Kidney capillary endothelial cell (primary cell): ENCODE measurements around the gene TMEM106C.
A peak's percentile ranks its signal among the peaks of the same experiment; 100 is the strongest.

ENCODE experiments used
- DNase-seq: peaks from one replicate; pipeline ENCODE4 v3.0.0-alpha.2; 2018; ENCODE audit warnings: low spot score

TMEM106C gene

GRCh38 chr12:47995981-47996401 lies 32.6 kb downstream of the TMEM106C start:
- DNase-seq: no peak

- DNase-seq: no peak
Observed at GRCh38 chr12:47997321-47997720, 33.9 kb downstream of the TMEM106C start.

GRCh38 chr12:47999816-48000215 lies 36.4 kb downstream of the TMEM106C start:
- DNase-seq: no peak

- DNase-seq: no peak
Observed at GRCh38 chr12:48000878-48001504, 37.6 kb downstream of the TMEM106C start.

- no peak for DNase-seq
Observed at GRCh38 chr12:48001505-48002413, 38.4 kb downstream of the TMEM106C start.

- DNase-seq: no peak
Observed at GRCh38 chr12:48002414-48002730, 39.0 kb downstream of the TMEM106C start.

GRCh38 chr12:48002773-48003218 lies 39.4 kb downstream of the TMEM106C start:
- peak; percentile 29 for DNase-seq

- DNase-seq: no peak
Observed at GRCh38 chr12:48003226-48004052, 40.0 kb downstream of the TMEM106C start.

- no peak for DNase-seq
Observed at GRCh38 chr12:48004053-48004941, 40.9 kb downstream of the TMEM106C start, which contains the start of gene COL2A1. Gene COL2A1, minus strand, starts transcription at chr12:48004476. Its CDS starts 155 bp downstream, at chr12:48004321.

GRCh38 chr12:48005001-48005749 lies 41.8 kb downstream of the TMEM106C start:
- DNase-seq: no peak

- no peak for DNase-seq
Observed at GRCh38 chr12:48005750-48006021, 42.3 kb downstream of the TMEM106C start.

- DNase-seq: no peak
Observed at GRCh38 chr12:48007206-48007605, 43.8 kb downstream of the TMEM106C start.

- no peak for DNase-seq
Observed at GRCh38 chr12:48008349-48008748, 45.0 kb downstream of the TMEM106C start.

- DNase-seq: no peak
Observed at GRCh38 chr12:48008950-48009349, 45.6 kb downstream of the TMEM106C start.

GRCh38 chr12:48009471-48009870 lies 46.1 kb downstream of the TMEM106C start:
- DNase-seq: no peak

- DNase-seq: no peak
Observed at GRCh38 chr12:48010366-48010970, 47.1 kb downstream of the TMEM106C start.

GRCh38 chr12:48012070-48012469 lies 48.7 kb downstream of the TMEM106C start:
- DNase-seq: no peak

GRCh38 chr12:48013287-48013686 lies 49.9 kb downstream of the TMEM106C start:
- no peak for DNase-seq

- no peak for DNase-seq
Observed at GRCh38 chr12:48015129-48015528, 51.7 kb downstream of the TMEM106C start.

- no peak for DNase-seq
Observed at GRCh38 chr12:48015954-48016353, 52.6 kb downstream of the TMEM106C start.
